ENCODE results near the gene CCDC71L. TPM values are rescaled to one million over a fixed set of nuclear protein-coding genes. Genes with fewer than 3 reads are reported as not detected.
A peak's percentile ranks its signal among the peaks of the same experiment; 100 is the strongest.

CCDC71L gene
- total RNA-seq, 1 donor from 2014 or later: 22.0 TPM

DNA sequence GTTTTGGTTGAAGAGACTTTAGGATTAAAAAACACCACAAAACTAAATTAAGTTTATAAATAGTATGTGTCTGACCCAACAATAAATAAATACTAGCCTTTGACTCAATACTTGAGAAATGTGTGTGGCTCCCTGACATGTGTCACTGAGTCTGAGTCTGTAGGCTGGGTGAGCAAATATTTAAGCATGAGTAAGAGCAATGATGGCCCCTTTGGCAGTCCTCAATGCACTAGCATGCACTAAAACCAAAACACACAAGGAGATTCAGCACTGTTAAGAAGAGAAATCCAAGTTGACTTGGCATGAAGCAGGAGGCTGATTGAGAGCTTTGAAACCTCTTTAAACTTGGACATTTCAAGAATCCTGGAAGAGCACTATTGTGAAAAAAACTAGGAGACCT is 37.1 kb downstream of the CCDC71L start:
- peaks cover 39% of the 10 kb centered on the region for H3K4me1 Mint-ChIP-seq (ENCODE audit: low read depth)
- no peak overlapping the region for H3K4me3 Mint-ChIP-seq (ENCODE audit: unreplicated experiment)
- H3K27ac Mint-ChIP-seq (ENCODE audit: unreplicated experiment): peak overlapping the region; percentile 2
- no peaks in the 10 kb centered on the region for H3K27me3 Mint-ChIP-seq (ENCODE audit: low read depth)
- DNase-seq (ENCODE audit: low spot score): no peak
- TF ChIP-seq, protein P1, sequence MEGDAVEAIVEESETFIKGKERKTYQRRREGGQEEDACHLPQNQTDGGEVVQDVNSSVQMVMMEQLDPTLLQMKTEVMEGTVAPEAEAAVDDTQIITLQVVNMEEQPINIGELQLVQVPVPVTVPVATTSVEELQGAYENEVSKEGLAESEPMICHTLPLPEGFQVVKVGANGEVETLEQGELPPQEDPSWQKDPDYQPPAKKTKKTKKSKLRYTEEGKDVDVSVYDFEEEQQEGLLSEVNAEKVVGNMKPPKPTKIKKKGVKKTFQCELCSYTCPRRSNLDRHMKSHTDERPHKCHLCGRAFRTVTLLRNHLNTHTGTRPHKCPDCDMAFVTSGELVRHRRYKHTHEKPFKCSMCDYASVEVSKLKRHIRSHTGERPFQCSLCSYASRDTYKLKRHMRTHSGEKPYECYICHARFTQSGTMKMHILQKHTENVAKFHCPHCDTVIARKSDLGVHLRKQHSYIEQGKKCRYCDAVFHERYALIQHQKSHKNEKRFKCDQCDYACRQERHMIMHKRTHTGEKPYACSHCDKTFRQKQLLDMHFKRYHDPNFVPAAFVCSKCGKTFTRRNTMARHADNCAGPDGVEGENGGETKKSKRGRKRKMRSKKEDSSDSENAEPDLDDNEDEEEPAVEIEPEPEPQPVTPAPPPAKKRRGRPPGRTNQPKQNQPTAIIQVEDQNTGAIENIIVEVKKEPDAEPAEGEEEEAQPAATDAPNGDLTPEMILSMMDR (IDR thresholded peaks at IDR 0.05): no peak
- H3K9me3 Mint-ChIP-seq (ENCODE audit: low read depth): peaks cover 8% of the 10 kb centered on the region
- peaks cover 6% of the 10 kb centered on the region for H3K36me3 Mint-ChIP-seq (ENCODE audit: low read depth)

DNA sequence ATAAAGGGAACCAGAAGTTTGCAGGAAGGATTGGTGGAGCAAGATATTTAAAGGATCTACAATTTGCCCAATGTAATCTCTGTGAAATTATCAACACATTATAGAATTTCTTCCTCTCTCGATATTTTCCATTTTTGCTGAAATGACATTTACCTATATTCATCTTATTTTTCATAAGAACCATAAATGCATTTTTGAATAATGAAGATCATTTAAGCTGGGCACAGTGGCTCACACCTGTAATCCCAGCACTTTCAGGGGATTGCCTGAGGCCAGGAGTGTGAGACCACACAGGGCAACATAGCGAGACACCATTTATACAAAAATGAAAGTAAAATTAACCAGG is 37.7 kb downstream of the CCDC71L start:
- Mint-ChIP-seq H3K27me3 (ENCODE audit: low read depth) (no peaks in the 10 kb centered on the region), H3K27ac (ENCODE audit: unreplicated experiment) (peak overlapping the region; percentile 36), H3K4me1 (ENCODE audit: low read depth) (peaks cover 45% of the 10 kb centered on the region), H3K9me3 (ENCODE audit: low read depth) (peaks cover 8% of the 10 kb centered on the region), H3K4me3 (ENCODE audit: unreplicated experiment) (no peak overlapping the region), H3K36me3 (ENCODE audit: low read depth) (peaks cover 4% of the 10 kb centered on the region)
- TF ChIP-seq, protein P1 (IDR thresholded peaks at IDR 0.05): no peak
- DNase-seq (ENCODE audit: low spot score): no peak

DNA sequence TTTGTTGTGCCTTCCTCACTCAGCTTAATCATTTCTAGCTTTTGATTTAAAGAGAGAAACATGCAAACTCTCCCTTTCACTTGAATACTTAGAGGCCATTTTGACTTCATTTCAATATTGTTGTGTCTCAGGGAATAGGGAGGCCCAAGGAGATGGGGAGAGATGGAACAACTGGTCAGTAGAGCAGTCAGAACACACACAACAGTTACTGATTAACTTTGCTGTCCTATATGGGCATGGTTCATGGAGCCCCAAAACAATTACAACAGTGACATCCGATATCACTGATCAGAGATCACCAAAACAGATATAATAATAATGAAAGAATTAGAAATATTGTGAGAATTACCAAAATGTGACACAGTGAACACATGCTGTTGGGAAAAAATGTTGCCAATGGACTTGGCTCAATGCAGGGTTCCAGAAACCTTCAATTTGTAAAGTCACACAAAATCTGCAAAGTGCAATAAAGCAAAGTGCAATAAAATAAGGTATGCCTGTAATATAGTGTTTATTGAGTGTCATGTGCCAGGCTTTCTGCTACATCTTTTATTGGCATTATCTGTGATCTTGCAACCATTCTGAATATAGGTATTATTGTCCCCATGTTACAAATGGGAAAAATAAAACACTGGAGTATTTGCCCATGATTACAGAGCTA is 38.2 kb downstream of the CCDC71L start:
- Mint-ChIP-seq H3K4me1 (ENCODE audit: low read depth) (peaks cover 50% of the 10 kb centered on the region), H3K27ac (ENCODE audit: unreplicated experiment) (no peak overlapping the region), H3K27me3 (ENCODE audit: low read depth) (no peaks in the 10 kb centered on the region), H3K4me3 (ENCODE audit: unreplicated experiment) (no peak overlapping the region), H3K9me3 (ENCODE audit: low read depth) (peaks cover 8% of the 10 kb centered on the region), H3K36me3 (ENCODE audit: low read depth) (peaks cover 4% of the 10 kb centered on the region)
- no peak for DNase-seq (ENCODE audit: low spot score)
- TF ChIP-seq, protein P1 (IDR thresholded peaks at IDR 0.05): no peak

DNA sequence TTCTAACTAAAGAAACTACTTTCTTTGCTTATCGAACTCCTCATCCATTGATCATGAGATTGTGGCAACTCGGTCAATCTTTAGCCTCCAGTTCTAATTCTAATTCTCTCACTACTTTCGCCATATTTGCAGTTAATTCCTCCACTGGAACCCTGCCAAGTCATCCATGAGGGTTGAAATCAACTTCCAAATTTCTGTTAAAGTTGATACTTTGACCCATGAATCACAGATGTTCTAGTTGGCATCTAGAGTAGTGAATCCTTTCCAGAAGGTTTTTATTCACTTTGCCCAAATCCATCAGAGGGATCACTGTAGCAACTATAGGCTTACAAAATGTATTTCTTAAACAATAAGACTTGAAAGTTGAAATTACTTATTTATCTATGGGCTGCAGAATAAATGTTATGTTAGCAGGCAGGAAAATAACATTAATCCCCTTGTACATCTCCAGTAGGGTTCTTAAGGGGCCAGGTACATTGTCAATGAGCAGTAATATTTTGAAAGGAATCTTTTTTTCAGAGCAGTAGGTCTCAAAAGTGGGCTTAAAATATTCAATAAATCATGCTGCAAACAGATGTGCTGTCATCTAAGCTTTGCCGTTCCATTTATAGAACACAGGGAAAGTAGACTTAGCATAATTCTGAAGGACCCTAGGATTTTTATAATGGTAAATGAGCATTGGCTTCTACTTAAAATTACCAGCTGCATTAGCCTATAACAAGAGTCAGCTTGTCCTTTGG is 39.4 kb downstream of the CCDC71L start:
- Mint-ChIP-seq H3K9me3 (ENCODE audit: low read depth) (peaks cover 8% of the 10 kb centered on the region), H3K36me3 (ENCODE audit: low read depth) (peaks cover 4% of the 10 kb centered on the region), H3K27me3 (ENCODE audit: low read depth) (no peaks in the 10 kb centered on the region), H3K4me3 (ENCODE audit: unreplicated experiment) (no peak overlapping the region), H3K27ac (ENCODE audit: unreplicated experiment) (no peak overlapping the region), H3K4me1 (ENCODE audit: low read depth) (peaks cover 57% of the 10 kb centered on the region)
- no peak for DNase-seq (ENCODE audit: low spot score)
- TF ChIP-seq, protein P1 (IDR thresholded peaks at IDR 0.05): no peak

DNA sequence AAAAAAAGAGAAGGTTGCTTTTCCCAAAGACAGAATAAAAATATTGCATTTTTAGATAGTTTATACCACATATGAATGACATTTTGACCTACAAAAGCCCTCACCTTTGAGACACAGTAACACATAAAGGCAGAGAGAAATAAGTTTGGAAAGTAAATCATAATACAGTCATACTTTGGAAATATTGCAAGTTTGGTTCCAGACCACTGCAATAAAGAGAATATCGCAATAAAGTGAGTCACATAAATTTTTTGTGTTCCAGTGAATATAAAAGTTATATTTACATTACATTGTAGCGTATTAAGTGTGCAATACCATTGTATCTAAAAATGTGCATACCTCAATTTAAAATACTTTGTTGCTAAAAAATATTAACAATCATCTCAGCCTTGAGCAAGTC is 40.3 kb downstream of the CCDC71L start:
- Mint-ChIP-seq H3K4me1 (ENCODE audit: low read depth) (peaks cover 62% of the 10 kb centered on the region), H3K27ac (ENCODE audit: unreplicated experiment) (no peak overlapping the region), H3K9me3 (ENCODE audit: low read depth) (peaks cover 8% of the 10 kb centered on the region), H3K4me3 (ENCODE audit: unreplicated experiment) (no peak overlapping the region), H3K27me3 (ENCODE audit: low read depth) (no peaks in the 10 kb centered on the region), H3K36me3 (ENCODE audit: low read depth) (peaks cover 4% of the 10 kb centered on the region)
- TF ChIP-seq, protein P1 (IDR thresholded peaks at IDR 0.05): no peak
- no peak for DNase-seq (ENCODE audit: low spot score)

All from chondrocyte (in vitro differentiated cells).